Measurements from ENCODE around the gene KLC1. TPM values are rescaled to one million over a fixed set of nuclear protein-coding genes. Genes with fewer than 3 reads are reported as not detected.

The KLC1 gene
- total and polyA plus RNA-seq, 2 of the 8 experiments (the other 6 are each of a cell fraction or from before 2014, with no cell fraction given): 84.6 to 134 TPM

GRCh38 chr14:103707329-103708263 is 78.6 kb downstream of the KLC1 start:
- CTCF ChIA-PET (ENCODE audit: partially characterized antibody): interaction anchor here (1.1 to 2.1 kb wide), 4 partner anchors 12 to 273 kb away, joined by 3 to 9 read pairs (median 3); no protein-coding TSS in a partner anchor
- Histone ChIP-seq H2BK5ac (ENCODE audit: low read depth, low read length) (no peak overlapping the region), H3K18ac (ENCODE audit: extremely low read depth, low read length) (no peak overlapping the region), H3K27me3 (replicated peaks in 1 of 4; ENCODE audit: control insufficient read depth in 3 of 4, extremely low read depth in 1 of 4, insufficient read depth in 3 of 4, low read length in 3 of 4) (no peaks in the 10 kb centered on the region), H4K8ac (ENCODE audit: extremely low read depth, insufficient read depth, low read length) (peak overlapping the region; percentile 42; the same call in 1 of the 2 replicates), H4K20me1 (replicated peaks in 1 of 2; ENCODE audit: control insufficient read depth in 1 of 2, insufficient read depth in 2 of 2, low read length in 2 of 2) (peaks cover 16 to 48% of the 10 kb centered on the region in 2 experiments), H3K9ac (replicated peaks in 1 of 4; ENCODE audit: extremely low read depth in 1 of 4, low read depth in 3 of 4, low read length in 3 of 4) (no peak overlapping the region), H3K4me3 (ENCODE audit: extremely low read depth in 1 of 4, insufficient read depth in 2 of 4, low read depth in 3 of 4, low read length in 4 of 4) (no peak overlapping the region), H3K79me1 (ENCODE audit: low read depth, low read length) (peaks cover 5% of the 10 kb centered on the region; the same call in 1 of the 2 replicates), H3K4me2 (ENCODE audit: insufficient read depth in 1 of 2, low read depth in 2 of 2, low read length in 2 of 2) (no peak overlapping the region), H2BK20ac (ENCODE audit: low read length) (no peak overlapping the region), H2BK12ac (ENCODE audit: low read depth, low read length) (no peak overlapping the region), H4K5ac (ENCODE audit: insufficient read length, low read depth, low read length) (no peak overlapping the region), H3K23ac (ENCODE audit: insufficient read length) (no peak overlapping the region), H3K4ac (replicated peaks; ENCODE audit: insufficient read length, low read depth, low read length) (no peak overlapping the region), H3K23me2 (ENCODE audit: low read depth, low read length) (no peaks in the 10 kb centered on the region), H2AFZ (ENCODE audit: low read length) (no peak overlapping the region), H4K91ac (replicated peaks; ENCODE audit: insufficient read length, low read length) (no peak overlapping the region), H2AK5ac (ENCODE audit: low read depth, low read length) (no peak overlapping the region), H3K4me1 (replicated peaks in 1 of 4; ENCODE audit: control insufficient read depth in 3 of 4, insufficient read depth in 4 of 4, low read length in 3 of 4) (peaks cover 0 to 6% (median 3%) of the 10 kb centered on the region in 4 experiments; a peak in 3 of 7 replicates), H2BK120ac (replicated peaks; ENCODE audit: low read depth, low read length) (no peak overlapping the region), H3K36me3 (ENCODE audit: control insufficient read depth in 2 of 4, insufficient read depth in 4 of 4, low read length in 3 of 4) (peaks cover 14 to 55% (median 31%) of the 10 kb centered on the region in 4 experiments; a peak in 6 of 8 replicates), H2BK15ac (ENCODE audit: low read length) (no peak overlapping the region), H3K14ac (ENCODE audit: insufficient read length) (no peak overlapping the region), H3K56ac (replicated peaks; ENCODE audit: insufficient read length, low read depth, low read length) (no peak overlapping the region), H3K9me3 (ENCODE audit: insufficient read depth in 2 of 2, low read depth in 1 of 2, low read length in 1 of 2) (no peaks in the 10 kb centered on the region), H3K79me2 (ENCODE audit: control insufficient read depth in 1 of 2, insufficient read depth in 2 of 2, low read length in 2 of 2) (no peaks in the 10 kb centered on the region; a peak in 1 of 4 replicates), H3K27ac (ENCODE audit: low read depth, low read length) (no peak overlapping the region)
- DNase-seq (ENCODE audit: low read depth in 1 of 2, low spot score in 2 of 2) (no peak), FAIRE-seq (no peak)
- POLR2A ChIA-PET (ENCODE audit: partially characterized antibody): interaction anchor here (0.5 to 6.6 kb wide), 3 partner anchors 8 to 135 kb away, joined by 3 to 74 read pairs (median 11); partner anchors contain the start of genes XRCC3 and ZFYVE21
- 91% methylated on average over 14 of the region's 29 CpGs; no CpG with 5 or more reads in 1 of the 2 experiments for WGBS, 2 experiments (ENCODE audit: extremely low coverage in 1 of 2, insufficient coverage in 1 of 2, insufficient read length in 1 of 2, insufficient replicate concordance in 2 of 2, low coverage in 1 of 2, low lambda C conversion rate in 2 of 2, missing lambda C conversion rate in 1 of 2)
- peak; percentile 14; the same call in 1 of the 2 replicates for TF ChIP-seq POLR2AphosphoS5 (IDR thresholded peaks at IDR 0.05; ENCODE audit: low read depth, low read length)
- no peak for TF ChIP-seq HDAC2 (IDR thresholded peaks at IDR 0.05; ENCODE audit: borderline replicate concordance in 1 of 2, low read depth in 2 of 2, low read length in 2 of 2)
- peak in 1 of 2 experiments; percentile 10; a peak in 1 of 3 replicates for TF ChIP-seq POLR2A (IDR thresholded peaks at IDR 0.05; ENCODE audit: control extremely low read depth in 1 of 2, low read depth in 2 of 2, low read length in 2 of 2)
